Osteocyte (in vitro differentiated cells): Measurements from ENCODE around the gene TUBGCP3. TPM values are rescaled to one million over a fixed set of nuclear protein-coding genes. Genes with fewer than 3 reads are reported as not detected.

Experiments used
- DNase-seq: peaks from one replicate; pipeline ENCODE4 v3.0.0; 2021; ENCODE audit warnings: mixed read lengths; ENCODE audit not compliant: unreplicated experiment; ENCODE audit errors: extremely low spot score
- H3K27ac Mint-ChIP-seq: one replicate; pipeline ENCODE4 v1.8.0; 2021; ENCODE audit warnings: mild to moderate bottlenecking, mixed read lengths; ENCODE audit not compliant: unreplicated experiment
- H3K27me3 Mint-ChIP-seq: one replicate; pipeline ENCODE4 v1.8.0; 2021; ENCODE audit warnings: mixed read lengths; ENCODE audit not compliant: unreplicated experiment
- H3K36me3 Mint-ChIP-seq: one replicate; pipeline ENCODE4 v1.8.0; 2021; ENCODE audit warnings: mixed read lengths; ENCODE audit not compliant: unreplicated experiment
- H3K4me1 Mint-ChIP-seq: one replicate; pipeline ENCODE4 v1.8.0; 2021; ENCODE audit warnings: mixed read lengths; ENCODE audit not compliant: unreplicated experiment
- H3K4me3 Mint-ChIP-seq: one replicate; pipeline ENCODE4 v1.8.0; 2021; ENCODE audit warnings: mild to moderate bottlenecking, moderate library complexity, mixed read lengths; ENCODE audit not compliant: unreplicated experiment
- H3K9me3 Mint-ChIP-seq: one replicate; pipeline ENCODE4 v1.8.0; 2021; ENCODE audit warnings: mixed read lengths; ENCODE audit not compliant: unreplicated experiment
- total RNA-seq: library from RNA; stranded (reverse); gene quantifications from 2 replicates; pipeline ENCODE4 v1.2.1, GENCODE V29; 2021
- TF ChIP-seq, protein P1 (sequence below): fragments of 200-600 bp; sonication (generic); IDR thresholded peaks from 2 replicates; pipeline ENCODE4 v1.5.0; 2021; ENCODE audit warnings: antibody characterized with exemption, mild to moderate bottlenecking, moderate library complexity

Gene TUBGCP3
- total RNA-seq, 1 donor from 2014 or later, result 26.1 TPM

DNA sequence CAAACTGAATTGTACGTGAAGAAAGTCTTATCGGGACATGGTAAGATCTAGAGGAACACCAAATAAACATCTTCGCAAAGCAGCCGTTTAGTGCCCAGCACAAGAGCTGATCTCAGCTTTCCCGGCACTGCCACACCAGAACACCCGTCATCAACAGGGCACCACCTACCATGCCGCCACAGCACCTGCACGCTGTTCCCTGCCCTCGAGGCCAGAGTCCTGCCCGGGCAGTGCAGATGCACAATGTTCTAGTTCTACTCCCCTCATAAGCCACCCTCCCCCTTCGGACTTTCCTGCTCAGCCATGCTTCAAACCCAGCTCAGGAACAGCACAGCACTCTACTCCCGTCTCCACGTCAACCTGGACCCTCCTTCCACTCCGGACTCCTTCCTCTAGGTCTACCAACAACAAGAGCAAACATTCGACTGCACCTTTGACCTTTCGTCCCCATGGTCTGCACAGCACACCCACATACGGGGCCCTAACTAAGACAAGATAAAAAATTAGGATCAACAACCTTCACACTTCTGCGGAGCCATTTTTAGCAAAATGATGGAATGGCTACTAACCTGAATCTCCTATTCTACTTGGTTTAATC is 25.1 kb downstream of the TUBGCP3 start:
- Mint-ChIP-seq H3K27me3 (no peaks in the 10 kb centered on the region), H3K9me3 (no peaks in the 10 kb centered on the region), H3K4me1 (peaks cover 10% of the 10 kb centered on the region), H3K36me3 (peaks cover 24% of the 10 kb centered on the region), H3K4me3 (no peak overlapping the region), H3K27ac (no peak overlapping the region)
- DNase-seq, result no peak
- TF ChIP-seq, protein P1, sequence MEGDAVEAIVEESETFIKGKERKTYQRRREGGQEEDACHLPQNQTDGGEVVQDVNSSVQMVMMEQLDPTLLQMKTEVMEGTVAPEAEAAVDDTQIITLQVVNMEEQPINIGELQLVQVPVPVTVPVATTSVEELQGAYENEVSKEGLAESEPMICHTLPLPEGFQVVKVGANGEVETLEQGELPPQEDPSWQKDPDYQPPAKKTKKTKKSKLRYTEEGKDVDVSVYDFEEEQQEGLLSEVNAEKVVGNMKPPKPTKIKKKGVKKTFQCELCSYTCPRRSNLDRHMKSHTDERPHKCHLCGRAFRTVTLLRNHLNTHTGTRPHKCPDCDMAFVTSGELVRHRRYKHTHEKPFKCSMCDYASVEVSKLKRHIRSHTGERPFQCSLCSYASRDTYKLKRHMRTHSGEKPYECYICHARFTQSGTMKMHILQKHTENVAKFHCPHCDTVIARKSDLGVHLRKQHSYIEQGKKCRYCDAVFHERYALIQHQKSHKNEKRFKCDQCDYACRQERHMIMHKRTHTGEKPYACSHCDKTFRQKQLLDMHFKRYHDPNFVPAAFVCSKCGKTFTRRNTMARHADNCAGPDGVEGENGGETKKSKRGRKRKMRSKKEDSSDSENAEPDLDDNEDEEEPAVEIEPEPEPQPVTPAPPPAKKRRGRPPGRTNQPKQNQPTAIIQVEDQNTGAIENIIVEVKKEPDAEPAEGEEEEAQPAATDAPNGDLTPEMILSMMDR, result no peak

DNA sequence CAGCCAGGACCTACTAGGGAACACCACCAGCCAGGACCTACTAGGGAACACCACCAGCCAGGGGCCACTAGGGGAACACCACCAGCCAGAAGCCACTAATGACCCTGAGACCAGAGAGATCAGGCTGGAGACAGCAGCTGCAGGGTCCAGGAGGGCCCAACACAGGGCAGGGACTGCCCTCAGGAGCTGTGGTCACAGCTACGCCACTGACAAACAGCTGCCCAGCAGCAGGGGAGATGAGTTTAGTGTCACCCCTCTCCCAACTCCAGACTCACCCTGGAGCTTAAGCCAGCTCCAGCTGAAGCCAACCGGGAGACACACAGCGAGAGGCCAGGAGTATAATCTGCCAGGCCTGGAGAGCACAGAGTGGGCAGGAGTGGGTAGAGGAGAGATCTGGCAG is 25.7 kb downstream of the TUBGCP3 start:
- Mint-ChIP-seq H3K4me1 (peaks cover 7% of the 10 kb centered on the region), H3K27ac (no peak overlapping the region), H3K36me3 (peaks cover 26% of the 10 kb centered on the region), H3K9me3 (no peaks in the 10 kb centered on the region), H3K4me3 (no peak overlapping the region), H3K27me3 (no peaks in the 10 kb centered on the region)
- TF ChIP-seq, protein P1, result no peak
- no peak for DNase-seq

DNA sequence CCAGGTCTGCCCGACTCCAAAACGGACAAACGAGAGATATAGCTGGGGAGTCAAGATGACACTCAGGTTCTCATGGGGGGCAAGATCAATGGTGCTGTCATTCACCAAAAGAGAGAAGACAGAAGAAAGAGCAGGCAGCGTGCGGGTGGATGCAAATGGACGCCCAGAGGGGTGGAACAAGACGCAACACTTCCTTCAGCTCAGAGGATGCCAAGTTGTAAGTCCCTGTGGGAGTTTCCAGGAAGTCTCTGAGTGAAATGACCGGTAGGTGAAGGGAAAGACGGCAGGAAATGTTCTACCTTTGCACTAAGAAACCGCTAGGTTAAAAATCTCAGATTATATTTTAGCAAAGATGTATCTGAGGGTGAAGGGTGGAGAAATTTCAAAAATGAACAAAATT is 26.5 kb downstream of the TUBGCP3 start:
- no peak overlapping the region for H3K4me3 Mint-ChIP-seq
- TF ChIP-seq, protein P1, result no peak
- H3K36me3 Mint-ChIP-seq, result peaks cover 25% of the 10 kb centered on the region
- no peak overlapping the region for H3K27ac Mint-ChIP-seq
- no peak for DNase-seq
- H3K27me3 Mint-ChIP-seq, result no peaks in the 10 kb centered on the region
- H3K4me1 Mint-ChIP-seq, result peaks cover 3% of the 10 kb centered on the region
- no peaks in the 10 kb centered on the region for H3K9me3 Mint-ChIP-seq

DNA sequence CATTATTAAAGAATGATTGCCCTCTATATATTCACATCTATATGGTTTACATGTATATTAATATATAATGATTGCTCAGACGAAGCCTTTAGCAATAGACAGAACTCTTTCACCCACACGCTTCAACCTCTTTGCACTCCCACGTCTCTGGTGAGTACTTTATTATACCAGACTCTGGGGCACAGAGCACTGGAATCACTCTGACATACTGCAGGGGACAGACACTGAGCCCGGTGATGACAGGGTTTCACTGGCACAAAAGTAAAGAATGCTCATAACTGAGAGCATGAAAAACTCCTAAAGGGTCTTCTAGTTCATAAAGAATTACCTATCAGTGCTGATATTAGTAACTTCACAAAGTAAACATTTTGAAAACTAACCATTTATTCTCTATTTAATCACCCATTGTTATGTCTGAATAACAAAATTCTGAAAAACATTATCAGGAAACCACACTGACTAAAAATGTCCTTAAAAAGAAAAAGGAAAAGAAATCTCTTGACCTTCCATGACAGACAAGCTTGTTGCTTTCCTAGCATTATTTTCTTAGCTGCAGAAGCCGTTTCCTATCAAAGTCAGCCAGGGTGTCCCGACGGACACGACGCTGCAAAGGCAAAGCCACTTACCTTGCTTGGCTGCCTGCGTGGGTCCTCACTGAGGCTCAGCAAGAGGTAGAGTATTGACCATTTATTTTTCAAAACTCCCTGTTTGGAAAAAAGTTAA is 29.1 kb downstream of the TUBGCP3 start:
- no peak for DNase-seq
- Mint-ChIP-seq H3K27me3 (no peaks in the 10 kb centered on the region), H3K4me1 (peaks cover 3% of the 10 kb centered on the region), H3K9me3 (no peaks in the 10 kb centered on the region), H3K36me3 (peaks cover 42% of the 10 kb centered on the region), H3K4me3 (no peak overlapping the region), H3K27ac (no peak overlapping the region)
- TF ChIP-seq, protein P1, result no peak

DNA sequence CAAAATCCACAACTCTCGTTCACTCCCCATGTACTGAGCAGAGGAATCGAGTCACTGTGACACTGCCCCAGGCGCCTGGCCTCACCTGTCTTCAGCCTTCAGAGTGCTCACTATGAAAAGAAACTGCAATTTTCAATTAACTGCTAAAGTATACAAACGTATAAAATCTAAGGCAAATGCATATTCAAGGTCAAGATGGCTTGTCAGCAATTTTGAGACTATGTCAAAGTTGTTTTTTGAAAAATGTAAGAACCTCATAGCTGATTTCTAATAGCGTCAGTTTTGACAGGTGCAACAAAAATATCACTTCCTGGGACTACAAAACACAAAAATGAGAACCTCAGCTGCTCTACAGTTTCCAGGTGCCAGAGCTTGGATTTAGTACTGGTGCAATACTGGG is 31.4 kb downstream of the TUBGCP3 start:
- TF ChIP-seq, protein P1, result no peak
- Mint-ChIP-seq H3K4me3 (no peak overlapping the region), H3K27ac (no peak overlapping the region), H3K9me3 (no peaks in the 10 kb centered on the region), H3K36me3 (peaks cover 47% of the 10 kb centered on the region), H3K4me1 (no peaks in the 10 kb centered on the region), H3K27me3 (no peaks in the 10 kb centered on the region)
- no peak for DNase-seq
